HG03571 (cell line): Measurements from ENCODE around the gene EYA4.

ENCODE experiments used
- ATAC-seq: cut with Tn5 transposase; IDR thresholded peaks from one replicate; pipeline ENCODE4 v1.9.1; 2021; ENCODE audit not compliant: unreplicated experiment

Gene EYA4

GRCh38 chr6:133504158-133504557 is 263.0 kb downstream of the EYA4 start:
- no peak for ATAC-seq

- no peak for ATAC-seq
Measured at GRCh38 chr6:133504761-133505160, 263.6 kb downstream of the EYA4 start.

GRCh38 chr6:133505681-133506080 is 264.5 kb downstream of the EYA4 start:
- ATAC-seq: no peak

GRCh38 chr6:133512410-133513016 is 271.4 kb downstream of the EYA4 start:
- no peak for ATAC-seq

GRCh38 chr6:133523816-133524215 is 282.7 kb downstream of the EYA4 start:
- no peak for ATAC-seq

- ATAC-seq: no peak
Measured at GRCh38 chr6:133526436-133526835, 285.3 kb downstream of the EYA4 start.

GRCh38 chr6:133528566-133528965 is 287.4 kb downstream of the EYA4 start:
- ATAC-seq: no peak

GRCh38 chr6:133532908-133533307 is 291.8 kb downstream of the EYA4 start:
- ATAC-seq: no peak

GRCh38 chr6:133539502-133540259 is 298.5 kb downstream of the EYA4 start:
- ATAC-seq: no peak

GRCh38 chr6:133540361-133540760 is 299.2 kb downstream of the EYA4 start:
- ATAC-seq: no peak

- no peak for ATAC-seq
Measured at GRCh38 chr6:133541040-133541439, 299.9 kb downstream of the EYA4 start.

GRCh38 chr6:133542056-133542821 is 301.1 kb downstream of the EYA4 start:
- ATAC-seq: no peak

- no peak for ATAC-seq
Measured at GRCh38 chr6:133544419-133544818, 303.3 kb downstream of the EYA4 start.

GRCh38 chr6:133546098-133546497 is 304.9 kb downstream of the EYA4 start:
- ATAC-seq: no peak

GRCh38 chr6:133547136-133547535 is 306.0 kb downstream of the EYA4 start:
- ATAC-seq: no peak

GRCh38 chr6:133548423-133549159 is 307.4 kb downstream of the EYA4 start:
- no peak for ATAC-seq

- no peak for ATAC-seq
Measured at GRCh38 chr6:133549371-133549801, 308.2 kb downstream of the EYA4 start.

- ATAC-seq: no peak
Measured at GRCh38 chr6:133550026-133550425, 308.9 kb downstream of the EYA4 start.

GRCh38 chr6:133551436-133551835 is 310.3 kb downstream of the EYA4 start:
- ATAC-seq: no peak

GRCh38 chr6:133551847-133552341 is 310.7 kb downstream of the EYA4 start:
- ATAC-seq: no peak

- no peak for ATAC-seq
Measured at GRCh38 chr6:133553652-133554051, 312.5 kb downstream of the EYA4 start.
